NCI-H510A treated with DMSO at 0.1 percent for 48 hours (cell line): ENCODE measurements around the gene NDUFV3.
"Not testable (repeated sequence)": the region's sequence is repeated elsewhere in the genome, so short reads cannot be mapped to it uniquely, and the experiment has no call there.

Source experiments
- DNase-seq: peaks from one replicate; lab custom pipeline; 2025; lab: John Stamatoyannopoulos, UW

Gene NDUFV3

DNA sequence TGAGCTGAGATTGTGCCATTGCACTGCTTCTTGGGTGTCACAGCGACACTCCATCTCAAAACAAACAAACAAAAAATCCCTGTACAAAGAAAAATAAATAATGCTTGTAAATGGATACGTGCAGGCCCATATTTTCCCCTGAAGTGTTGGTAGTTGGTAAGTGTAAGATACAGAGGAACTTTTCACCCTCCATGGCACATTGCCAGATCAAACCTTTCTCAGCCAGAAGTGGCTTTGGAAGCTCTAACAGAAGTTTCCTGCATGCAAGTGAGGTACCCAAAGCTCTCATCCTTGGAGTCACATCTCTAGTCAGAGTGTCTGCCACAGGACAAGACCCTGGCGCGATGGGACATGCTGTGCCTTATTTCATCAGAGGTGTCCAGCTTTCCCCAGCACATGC, 7.3 kb downstream of the NDUFV3 start:
- DNase-seq, result no peak

DNA sequence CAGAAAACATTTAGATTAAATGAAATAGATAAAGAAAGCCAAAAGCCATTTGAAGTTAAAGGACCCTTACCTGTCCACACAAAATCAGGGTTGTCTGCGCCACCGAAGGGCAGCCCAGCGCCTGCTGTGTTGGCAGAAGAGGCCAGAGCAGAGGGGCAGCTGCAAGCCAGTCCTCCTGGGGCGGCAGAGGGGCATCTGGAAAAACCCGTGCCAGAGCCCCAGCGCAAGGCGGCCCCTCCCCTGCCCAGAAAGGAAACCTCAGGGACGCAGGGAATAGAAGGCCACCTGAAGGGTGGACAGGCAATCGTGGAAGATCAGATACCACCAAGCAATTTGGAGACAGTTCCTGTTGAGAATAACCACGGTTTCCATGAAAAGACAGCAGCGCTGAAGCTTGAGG, 10.7 kb downstream of the NDUFV3 start:
- DNase-seq, result no peak

- DNase-seq, result no peak
Measured at GRCh38 chr21:42905195-42905594, 12.1 kb downstream of the NDUFV3 start.

DNA sequence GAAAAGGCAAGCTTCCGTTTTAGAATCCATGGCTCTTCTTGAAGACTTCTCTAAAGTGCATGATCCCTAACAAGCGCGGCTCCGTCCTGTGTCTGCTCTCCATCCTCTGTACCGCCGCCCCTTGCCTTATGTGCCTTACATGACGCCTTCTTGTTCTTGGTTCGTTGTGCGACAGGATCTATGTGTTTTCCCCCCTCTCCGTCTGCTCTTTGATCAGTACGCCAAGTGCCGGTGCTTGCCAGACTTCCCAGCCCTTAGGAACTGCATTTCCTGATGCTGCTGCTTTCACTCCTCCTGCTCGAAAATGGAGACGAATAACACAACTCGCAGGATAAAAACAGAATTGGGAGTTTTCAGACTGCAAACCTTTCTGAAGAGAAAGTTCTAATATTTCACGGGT, 13.1 kb downstream of the NDUFV3 start:
- no peak for DNase-seq

- not testable (repeated sequence) for DNase-seq
Measured at GRCh38 chr21:42908484-42908883, 15.4 kb downstream of the NDUFV3 start.

GRCh38 chr21:42911920-42912319, 18.8 kb downstream of the NDUFV3 start:
- not testable (repeated sequence) for DNase-seq

- no peak for DNase-seq
Measured at GRCh38 chr21:42913476-42913875, 20.4 kb downstream of the NDUFV3 start.

GRCh38 chr21:42918291-42918690, 25.2 kb downstream of the NDUFV3 start:
- DNase-seq, result no peak

DNA sequence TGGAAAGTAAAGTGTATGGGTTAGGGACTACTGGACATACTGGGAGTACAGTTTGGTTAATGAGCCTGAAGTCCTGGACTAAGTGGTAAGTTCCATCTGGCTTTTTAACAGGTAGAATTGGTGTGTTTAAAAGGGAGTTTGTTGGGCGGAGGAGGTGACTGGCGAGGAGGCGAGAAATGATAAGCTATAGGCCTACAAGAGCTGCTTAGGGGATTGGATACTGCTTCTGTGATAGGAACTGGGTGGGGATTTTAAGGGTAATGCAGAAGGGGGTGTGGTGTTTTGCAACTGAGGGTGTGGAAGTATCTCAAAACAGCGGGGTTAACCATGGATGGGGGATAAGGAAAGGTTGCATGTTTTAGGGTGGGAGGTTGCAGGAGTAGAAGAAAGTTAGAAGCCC, 28.8 kb downstream of the NDUFV3 start:
- DNase-seq, result no peak

GRCh38 chr21:42922918-42923317, 29.8 kb downstream of the NDUFV3 start:
- DNase-seq, result no peak

DNA sequence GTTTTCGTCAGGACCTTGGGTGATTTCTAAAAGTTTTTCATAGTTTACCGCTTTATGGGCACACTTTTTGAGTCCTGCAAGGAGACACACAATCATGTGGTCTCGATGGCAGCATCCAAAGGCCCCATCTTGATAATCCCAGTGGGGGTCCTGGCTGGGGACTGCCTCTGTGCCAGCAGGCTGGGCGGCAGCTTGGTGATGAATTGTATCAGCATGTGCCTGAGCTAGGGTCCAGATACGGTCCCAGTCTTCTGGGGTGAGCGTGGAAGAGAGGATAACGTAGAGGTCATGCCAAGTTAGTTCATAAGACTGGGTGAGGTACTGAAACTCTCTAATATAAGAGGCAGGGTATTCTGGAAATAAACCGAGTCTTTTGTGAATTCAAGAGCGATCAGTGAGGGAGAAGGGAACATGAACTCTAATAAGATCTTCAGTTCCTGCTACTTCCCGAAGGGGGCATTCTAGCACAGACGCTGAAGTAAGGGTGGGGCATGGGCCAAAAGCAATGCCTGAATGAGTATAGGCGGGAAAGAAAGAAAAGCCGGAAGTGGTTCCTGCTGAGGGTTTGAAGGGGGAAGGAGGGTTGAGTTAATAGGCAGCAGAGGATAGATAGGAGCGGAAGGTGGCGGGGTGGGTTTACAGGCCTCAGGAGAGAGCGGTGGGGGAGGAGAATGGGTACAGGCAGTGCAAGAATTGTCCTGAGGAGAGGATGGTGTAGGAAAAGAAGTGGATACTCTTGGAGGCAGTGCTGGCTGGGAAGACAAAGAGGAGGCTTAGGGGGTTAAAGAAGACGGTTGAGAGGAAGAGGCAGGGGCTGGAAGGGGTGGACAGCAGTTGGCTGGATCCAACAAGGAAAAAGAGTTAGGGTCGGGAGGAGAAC, 30.7 kb downstream of the NDUFV3 start:
- DNase-seq, result peak; percentile 97

DNA sequence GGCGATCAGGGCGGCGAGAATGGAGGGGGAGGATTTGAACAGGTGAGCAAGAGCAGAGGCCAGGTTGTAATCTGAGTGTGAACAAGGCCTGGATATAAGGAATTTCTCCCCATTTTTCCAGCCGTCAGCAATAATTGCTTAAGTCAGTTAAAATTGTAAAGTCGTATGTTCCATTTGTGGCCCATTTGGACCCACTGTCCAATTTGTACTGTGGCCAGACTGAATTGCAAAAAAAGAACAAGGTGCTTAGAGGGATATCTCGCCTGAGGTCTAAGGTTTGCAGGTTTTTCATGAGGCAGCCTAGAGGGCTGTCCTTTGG, 31.3 kb downstream of the NDUFV3 start:
- DNase-seq, result no peak

- DNase-seq, result peak; percentile 7
Measured at GRCh38 chr21:42925114-42925926, 32.2 kb downstream of the NDUFV3 start, which contains the start of gene ERVH48-1. Gene ERVH48-1 (minus strand): TSS chr21:42925630. CDS start chr21:42919006, 6,624 bp downstream.

- DNase-seq, result not testable (repeated sequence)
Measured at GRCh38 chr21:42927474-42928200, 34.5 kb downstream of the NDUFV3 start.

DNA sequence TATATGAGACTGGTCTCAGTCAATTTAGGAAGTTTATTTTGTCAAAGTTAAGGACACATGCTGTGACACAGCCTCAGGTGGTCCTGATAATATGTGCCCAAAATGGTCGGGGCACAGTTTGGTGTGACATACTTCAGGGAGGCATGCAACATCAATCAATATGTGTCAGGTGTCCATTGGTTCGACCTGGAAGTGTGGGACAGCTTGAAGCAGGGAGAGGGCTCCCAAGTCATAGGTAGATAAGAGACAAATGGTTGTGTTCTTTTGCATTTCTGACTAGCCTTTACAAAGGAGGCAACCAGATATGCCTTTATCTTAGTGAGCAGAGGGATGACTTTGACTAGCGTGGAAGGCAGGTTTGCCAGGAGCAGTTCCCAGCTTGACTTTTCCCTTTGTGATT, 36.9 kb downstream of the NDUFV3 start:
- no peak for DNase-seq

GRCh38 chr21:42931560-42932235, 38.6 kb downstream of the NDUFV3 start:
- no peak for DNase-seq

DNA sequence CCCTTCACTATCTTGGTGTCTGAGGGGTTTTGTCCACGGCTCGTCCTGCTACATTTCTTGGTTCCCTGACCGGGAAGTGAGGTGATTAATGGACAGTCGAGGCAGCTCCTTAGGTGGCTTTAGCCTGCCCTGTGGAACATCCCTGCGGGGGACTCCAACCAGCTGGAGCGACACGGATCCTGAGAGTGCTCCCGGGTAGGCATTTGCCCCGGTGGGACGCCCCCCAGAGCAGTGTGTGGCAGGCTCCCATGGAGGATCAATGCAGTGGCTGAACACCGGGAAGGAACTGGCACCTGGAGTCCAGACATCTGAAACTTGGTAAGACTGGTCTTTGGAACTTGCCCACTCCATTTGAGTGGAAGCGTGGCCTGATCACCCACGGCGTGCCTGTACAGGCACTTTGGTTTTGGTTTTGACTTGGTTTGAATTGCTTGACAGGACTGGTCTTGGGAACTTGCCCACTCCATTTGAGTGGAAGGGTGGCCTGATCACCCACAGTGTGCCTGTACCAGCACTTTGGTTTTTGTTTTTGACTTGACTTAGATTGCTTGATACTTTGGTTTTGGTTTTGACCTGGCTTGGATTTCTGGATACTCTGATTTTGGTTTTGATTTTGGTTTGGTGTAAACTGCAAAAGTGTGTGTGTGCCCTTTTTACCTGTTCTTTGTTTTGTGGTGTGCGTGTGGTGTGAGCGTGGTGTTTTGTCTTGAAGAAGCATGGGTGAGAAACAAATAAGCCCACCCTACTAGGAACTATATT, 39.4 kb downstream of the NDUFV3 start:
- DNase-seq, result not testable (repeated sequence)

DNA sequence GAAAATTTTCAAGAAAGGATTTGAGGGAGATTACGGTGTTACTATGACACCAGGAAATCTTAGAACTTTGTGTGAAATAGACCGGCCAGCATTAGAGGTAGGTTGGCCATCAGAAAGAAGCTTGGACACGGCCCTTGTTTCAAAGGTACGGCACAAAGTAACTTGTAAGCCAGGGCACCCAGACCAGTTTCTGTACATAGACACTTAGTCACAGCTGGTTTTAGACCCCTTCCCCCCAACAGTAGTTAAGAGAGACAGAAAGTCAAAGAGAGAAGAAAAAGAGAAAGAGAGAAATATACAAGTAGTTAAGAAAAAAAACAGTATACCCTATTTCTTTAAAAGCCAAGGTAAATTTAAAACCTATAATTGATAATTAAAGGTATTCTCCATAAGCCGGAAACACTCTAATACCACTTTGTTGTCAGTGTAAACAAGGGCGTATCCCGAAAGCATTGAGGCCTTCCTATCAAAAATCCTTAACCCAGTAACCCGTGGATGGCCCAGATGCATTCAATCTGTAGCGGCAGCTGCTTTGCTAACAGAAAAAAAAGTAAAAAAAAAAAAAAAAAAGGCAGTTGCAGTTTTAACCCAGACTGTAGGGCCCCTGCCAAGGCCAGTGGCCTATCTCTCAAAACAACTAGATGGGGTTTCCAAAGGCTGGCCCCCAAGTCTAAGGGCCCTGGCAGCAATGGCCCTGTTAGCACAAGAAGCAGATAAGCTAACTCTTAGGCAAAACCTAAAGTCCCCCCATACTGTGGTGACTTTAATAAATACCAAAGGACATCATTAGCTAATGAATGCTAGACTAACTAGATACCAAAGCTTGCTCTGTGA, 40.2 kb downstream of the NDUFV3 start:
- peak; percentile 44 for DNase-seq

DNA sequence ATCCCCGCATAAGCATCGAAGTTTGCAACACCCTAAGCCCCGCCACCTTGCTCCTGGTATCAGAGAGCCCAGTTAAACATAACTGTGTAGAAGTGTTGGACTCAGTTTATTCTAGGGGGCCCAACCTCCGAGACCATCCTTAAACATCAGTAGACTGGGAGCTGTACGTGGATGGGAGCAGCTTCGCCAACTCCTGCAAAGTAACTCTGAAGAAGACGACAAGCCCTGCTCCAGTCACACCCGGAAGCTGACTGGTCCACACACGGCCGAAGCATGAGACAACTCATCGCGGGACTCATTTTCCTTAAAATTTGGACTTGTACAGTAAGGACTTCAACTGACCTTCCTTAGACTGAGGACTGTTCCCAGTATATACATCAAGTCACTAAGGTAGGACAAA, 40.9 kb downstream of the NDUFV3 start:
- DNase-seq, result not testable (repeated sequence)

DNA sequence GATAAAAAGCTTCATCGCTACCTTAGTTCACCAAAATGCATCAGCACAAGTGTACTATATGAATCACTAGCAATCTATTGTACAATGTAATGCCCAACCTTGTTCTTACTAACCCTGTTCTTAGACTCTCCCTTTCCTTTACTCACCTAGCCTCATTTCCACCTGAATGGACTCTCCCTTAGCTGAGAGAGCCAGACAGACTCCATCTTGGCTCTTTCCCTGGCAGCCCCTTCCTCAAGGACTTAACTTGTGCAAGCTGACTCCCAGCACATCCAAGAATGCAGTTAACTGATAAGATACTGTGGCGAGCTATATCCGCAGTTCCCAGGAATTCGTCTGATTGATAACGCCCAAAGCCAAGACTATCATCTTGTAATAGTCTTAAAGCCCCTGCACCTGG, 43.3 kb downstream of the NDUFV3 start:
- not testable (repeated sequence) for DNase-seq
